BJ (cell line): ENCODE measurements around the gene KIAA0825. TPM values are rescaled to one million over a fixed set of nuclear protein-coding genes. Genes with fewer than 3 reads are reported as not detected.

Experiments
- CTCF ChIA-PET: fragments of 350-600 bp; formaldehyde crosslinking; extraction: SDS; loops from one replicate; lab custom pipeline; 2021; ENCODE audit warnings: antibody characterized with exemption, inconsistent platforms; lab: Yijun Ruan, JAX
- POLR2A ChIA-PET: fragments of 300-600 bp; sonication (Branson Sonifier 250); formaldehyde crosslinking; extraction: SDS; loops from one replicate; lab custom pipeline; 2021; ENCODE audit warnings: antibody characterized with exemption; lab: Charles Lee
- DNase-seq: peaks from one replicate; pipeline ENCODE4 v3.0.0-alpha.2; 2011; ENCODE audit warnings: low read depth
- H3K27me3 ChIP-seq: 2 replicates; pipeline ENCODE4 v1.6.0; 2011; ENCODE audit warnings: low read length; ENCODE audit not compliant: control insufficient read depth, insufficient read depth
- H3K36me3 ChIP-seq: 2 replicates; pipeline ENCODE4 v1.5.1; 2011; ENCODE audit warnings: low read length; ENCODE audit not compliant: control insufficient read depth, insufficient read depth
- H3K4me3 ChIP-seq: 2 replicates; pipeline ENCODE4 v1.5.1; 2011; ENCODE audit warnings: low read depth, mild to moderate bottlenecking, control low read depth, low read length
- polyA plus RNA-seq: library from polyadenylated mRNA; depleted of rRNA; stranded (reverse); fragments of >200 nt; gene quantifications from 2 replicates; pipeline ENCODE4 v1.2.3, GENCODE V29; 2011
- TF ChIP-seq, protein P1 (sequence below): IDR thresholded peaks from 2 replicates; pipeline ENCODE4 v1.5.1; 2011; ENCODE audit warnings: low read depth, mild to moderate bottlenecking, control low read depth, inconsistent platforms, low read length, moderate library complexity; ENCODE audit not compliant: insufficient read depth

KIAA0825 gene
- polyA plus RNA-seq, 1 experiment: 0.69 TPM

DNA sequence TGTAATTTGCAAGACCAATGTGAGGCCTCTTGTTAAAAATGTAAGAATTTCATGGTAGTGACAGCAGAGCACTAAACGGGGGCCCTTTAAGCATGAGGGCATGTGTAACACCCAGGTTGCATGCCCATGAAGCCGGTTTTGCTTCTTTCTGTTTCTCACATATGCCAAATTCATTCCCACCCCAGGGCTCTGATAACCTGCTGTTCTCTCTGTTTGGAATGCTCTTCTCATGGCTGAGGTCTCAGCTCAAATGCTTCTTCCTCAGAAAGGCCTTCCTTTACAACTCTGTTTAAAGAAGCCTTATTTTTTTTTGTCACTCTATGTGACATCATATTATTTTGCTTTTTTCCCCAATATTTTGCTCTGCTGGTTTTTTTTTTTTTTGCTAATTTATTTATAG, 369.0 kb downstream of the KIAA0825 start:
- ChIA-PET CTCF (no interaction called here), POLR2A (no interaction called here)
- H3K36me3 ChIP-seq: no peaks in the 10 kb centered on the region
- H3K4me3 ChIP-seq: no peak overlapping the region
- TF ChIP-seq, protein P1, sequence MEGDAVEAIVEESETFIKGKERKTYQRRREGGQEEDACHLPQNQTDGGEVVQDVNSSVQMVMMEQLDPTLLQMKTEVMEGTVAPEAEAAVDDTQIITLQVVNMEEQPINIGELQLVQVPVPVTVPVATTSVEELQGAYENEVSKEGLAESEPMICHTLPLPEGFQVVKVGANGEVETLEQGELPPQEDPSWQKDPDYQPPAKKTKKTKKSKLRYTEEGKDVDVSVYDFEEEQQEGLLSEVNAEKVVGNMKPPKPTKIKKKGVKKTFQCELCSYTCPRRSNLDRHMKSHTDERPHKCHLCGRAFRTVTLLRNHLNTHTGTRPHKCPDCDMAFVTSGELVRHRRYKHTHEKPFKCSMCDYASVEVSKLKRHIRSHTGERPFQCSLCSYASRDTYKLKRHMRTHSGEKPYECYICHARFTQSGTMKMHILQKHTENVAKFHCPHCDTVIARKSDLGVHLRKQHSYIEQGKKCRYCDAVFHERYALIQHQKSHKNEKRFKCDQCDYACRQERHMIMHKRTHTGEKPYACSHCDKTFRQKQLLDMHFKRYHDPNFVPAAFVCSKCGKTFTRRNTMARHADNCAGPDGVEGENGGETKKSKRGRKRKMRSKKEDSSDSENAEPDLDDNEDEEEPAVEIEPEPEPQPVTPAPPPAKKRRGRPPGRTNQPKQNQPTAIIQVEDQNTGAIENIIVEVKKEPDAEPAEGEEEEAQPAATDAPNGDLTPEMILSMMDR: no peak
- H3K27me3 ChIP-seq: no peaks in the 10 kb centered on the region
- DNase-seq: no peak

DNA sequence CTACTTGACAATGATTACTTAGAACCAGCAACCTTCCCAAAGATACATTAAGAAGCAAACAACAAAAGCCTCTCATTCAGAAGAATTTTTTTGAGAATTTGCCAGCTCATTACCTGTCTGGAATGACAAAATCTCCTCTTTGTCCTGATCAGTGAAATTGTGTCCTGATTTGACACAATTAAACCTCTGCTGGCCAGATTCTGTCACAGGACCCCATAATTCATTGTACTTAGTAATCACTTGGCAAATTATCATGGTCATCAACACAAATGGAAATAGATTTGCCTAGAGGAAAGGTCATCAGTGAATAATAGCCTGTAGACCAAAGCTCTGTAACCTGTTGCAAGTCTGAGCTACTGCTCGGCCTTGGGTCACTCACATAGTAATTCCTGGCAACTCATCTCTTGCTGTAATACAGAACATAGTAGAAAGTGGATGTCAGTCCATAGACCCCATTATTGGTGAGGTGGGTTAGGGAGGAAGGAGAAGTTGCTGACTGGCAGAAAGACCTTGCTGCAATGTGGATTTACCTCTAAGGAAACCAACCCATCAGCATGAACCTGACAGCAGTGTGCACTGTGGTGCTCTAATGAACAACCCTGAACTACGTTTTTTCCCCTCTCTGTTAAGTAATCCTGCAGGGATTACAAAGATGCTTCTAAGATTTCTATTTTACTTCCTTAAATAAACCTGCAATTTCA, 370.1 kb downstream of the KIAA0825 start:
- Histone ChIP-seq H3K27me3 (no peaks in the 10 kb centered on the region), H3K36me3 (no peaks in the 10 kb centered on the region), H3K4me3 (no peak overlapping the region)
- no peak for DNase-seq
- POLR2A ChIA-PET: no interaction called here
- TF ChIP-seq, protein P1: no peak
- CTCF ChIA-PET: no interaction called here

DNA sequence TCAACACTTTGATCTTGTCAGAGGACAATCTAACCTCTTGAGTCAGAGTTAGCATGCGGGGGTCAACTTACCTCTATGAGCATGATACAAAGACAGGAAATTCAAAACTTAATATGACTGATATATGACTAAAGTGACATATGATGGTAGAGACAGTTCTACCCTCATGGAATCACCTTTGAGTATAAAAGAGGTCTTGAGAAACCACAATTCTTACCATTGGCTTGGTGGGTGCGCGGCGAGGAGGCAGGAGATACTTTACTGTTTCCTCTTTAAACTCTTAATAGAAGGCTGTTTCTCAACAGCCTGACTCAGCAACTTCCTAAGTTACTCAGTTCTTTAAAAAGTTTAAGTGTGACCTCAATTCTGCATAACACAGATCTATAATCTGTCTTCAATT, 372.8 kb downstream of the KIAA0825 start:
- DNase-seq: no peak
- POLR2A ChIA-PET: no interaction called here
- CTCF ChIA-PET: no interaction called here
- TF ChIP-seq, protein P1: no peak
- H3K36me3 ChIP-seq: no peaks in the 10 kb centered on the region
- no peak overlapping the region for H3K4me3 ChIP-seq
- no peaks in the 10 kb centered on the region for H3K27me3 ChIP-seq

DNA sequence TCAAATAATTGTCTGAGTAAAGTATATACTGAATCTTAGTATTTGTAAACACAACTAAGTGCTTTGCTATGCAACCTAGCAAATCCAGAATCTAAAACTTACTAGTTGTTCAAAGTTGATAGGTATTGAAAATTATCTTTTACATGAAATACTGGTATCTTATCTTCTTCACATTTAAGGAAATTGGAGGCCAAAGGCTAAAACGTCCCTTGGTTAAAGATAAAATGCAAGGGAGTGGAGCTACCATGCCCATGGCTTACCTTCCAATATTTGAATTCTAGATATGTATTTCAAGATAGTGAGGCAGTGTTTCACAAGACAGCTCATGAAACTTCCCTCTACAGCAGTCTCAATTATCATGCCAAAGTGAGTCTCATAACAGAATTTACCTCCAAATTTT, 373.5 kb downstream of the KIAA0825 start:
- CTCF ChIA-PET: interaction anchor here (1.2 kb wide), 1 partner anchor 9 kb away, joined by 5 read pairs; no protein-coding TSS in a partner anchor
- POLR2A ChIA-PET: no interaction called here
- Histone ChIP-seq H3K4me3 (no peak overlapping the region), H3K27me3 (no peaks in the 10 kb centered on the region), H3K36me3 (no peaks in the 10 kb centered on the region)
- DNase-seq: no peak
- TF ChIP-seq, protein P1: no peak

DNA sequence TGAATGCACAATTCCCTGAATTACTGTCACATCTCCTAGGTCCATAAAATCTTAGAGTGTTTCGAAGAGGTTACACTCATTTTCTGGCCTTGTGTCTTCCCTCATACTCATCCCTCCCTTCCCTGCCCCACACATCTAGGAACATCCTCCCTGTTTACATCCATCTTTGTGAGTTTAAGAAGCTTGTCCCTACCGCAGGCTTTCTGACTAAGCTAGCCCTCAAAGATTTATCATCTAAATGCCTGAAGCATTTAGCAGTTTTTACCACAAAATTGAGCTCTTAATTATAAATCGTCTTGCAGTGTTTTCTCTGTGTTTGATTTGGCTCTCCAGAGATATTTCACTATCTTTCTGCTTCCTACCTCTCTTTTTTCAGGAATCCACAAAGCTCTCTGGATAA, 374.8 kb downstream of the KIAA0825 start:
- CTCF ChIA-PET: no interaction called here

More for the DNA sequence above, 374.8 kb downstream of the KIAA0825 start:
- H3K4me3 ChIP-seq: no peak overlapping the region
- POLR2A ChIA-PET: no interaction called here
- TF ChIP-seq, protein P1: no peak
- peak; percentile 41 for DNase-seq
- no peaks in the 10 kb centered on the region for H3K27me3 ChIP-seq
- no peaks in the 10 kb centered on the region for H3K36me3 ChIP-seq
